ENCODE measurements around the gene LDLRAD4.

DNA sequence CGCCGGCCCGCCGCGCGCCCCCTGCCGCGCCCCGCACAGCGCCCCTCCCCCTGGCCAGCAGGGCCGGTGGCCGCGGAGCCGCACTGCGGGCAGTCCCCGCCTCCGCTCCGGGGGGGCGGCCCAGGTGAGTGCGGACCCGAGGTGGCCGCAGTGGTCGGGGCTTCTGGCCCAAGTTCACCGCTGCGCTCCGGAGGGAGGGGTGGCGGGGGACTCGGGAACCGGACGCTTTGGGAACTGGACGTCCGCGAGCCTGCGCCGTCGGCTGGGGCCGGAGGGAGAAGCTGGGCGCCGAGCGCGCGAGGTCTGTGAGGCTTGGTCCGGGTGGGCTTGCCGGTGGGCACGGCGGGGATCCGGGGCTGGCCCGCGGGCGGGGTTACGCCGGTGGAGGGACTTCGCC lies 591 bp upstream of the LDLRAD4 start:
- TF ChIP-seq EZH2 (IDR thresholded peaks at IDR 0.05) (no peak), POLR2AphosphoS5 (IDR thresholded peaks at IDR 0.05; ENCODE audit: borderline replicate concordance, low read depth, low read length) (no peak)

Data from SK-N-MC (cell line).